Measurements from ENCODE around the gene SFN. TPM values are rescaled to one million over a fixed set of nuclear protein-coding genes. Genes with fewer than 3 reads are reported as not detected.

The SFN gene
- total RNA-seq, 1 experiment from 2014 or later = 14.3 TPM

GRCh38 chr1:26889551-26890466 lies 26.9 kb downstream of the SFN start, which contains the start of gene GPN2 (continued):
- TF ChIP-seq STAT6 (CRISPR knock-in tag; conservative IDR thresholded peaks at IDR 0.05; ENCODE audit: low read depth) = no peak
- no peak for TF ChIP-seq IRF2 (CRISPR knock-in tag; IDR thresholded peaks at IDR 0.05; ENCODE audit: borderline replicate concordance, low read depth)
- no peak for TF ChIP-seq ZNF396 (CRISPR knock-in tag; IDR thresholded peaks at IDR 0.05; ENCODE audit: borderline replicate concordance)
- 0 out of 2 replicates have a peak, but pooled peaks have one; percentile 42 for TF ChIP-seq SP1 (CRISPR knock-in tag; conservative IDR thresholded peaks at IDR 0.05)
- peak; percentile 61; the same call in 1 of the 2 replicates for TF ChIP-seq GTF2I (CRISPR knock-in tag; conservative IDR thresholded peaks at IDR 0.05)
- peak; percentile 38; the same call in 1 of the 2 replicates for TF ChIP-seq ZNF232 (CRISPR knock-in tag; IDR thresholded peaks at IDR 0.05)
- no peak for TF ChIP-seq GRHL2 (CRISPR knock-in tag; IDR thresholded peaks at IDR 0.05; ENCODE audit: insufficient replicate concordance, severe bottlenecking)
- TF ChIP-seq FOXP4 (CRISPR knock-in tag; IDR thresholded peaks at IDR 0.05) = peak; percentile 66; the same call in 1 of the 2 replicates
- TF ChIP-seq USF2 (CRISPR knock-in tag; IDR thresholded peaks at IDR 0.05) = 0 out of 2 replicates have a peak, but pooled peaks have one; percentile 14
- TF ChIP-seq, protein P1, sequence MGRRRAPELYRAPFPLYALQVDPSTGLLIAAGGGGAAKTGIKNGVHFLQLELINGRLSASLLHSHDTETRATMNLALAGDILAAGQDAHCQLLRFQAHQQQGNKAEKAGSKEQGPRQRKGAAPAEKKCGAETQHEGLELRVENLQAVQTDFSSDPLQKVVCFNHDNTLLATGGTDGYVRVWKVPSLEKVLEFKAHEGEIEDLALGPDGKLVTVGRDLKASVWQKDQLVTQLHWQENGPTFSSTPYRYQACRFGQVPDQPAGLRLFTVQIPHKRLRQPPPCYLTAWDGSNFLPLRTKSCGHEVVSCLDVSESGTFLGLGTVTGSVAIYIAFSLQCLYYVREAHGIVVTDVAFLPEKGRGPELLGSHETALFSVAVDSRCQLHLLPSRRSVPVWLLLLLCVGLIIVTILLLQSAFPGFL (CRISPR knock-in tag; IDR thresholded peaks at IDR 0.05; ENCODE audit: borderline replicate concordance) = 0 out of 2 replicates have a peak, but pooled peaks have one; percentile 14
- TF ChIP-seq TEAD4 (CRISPR knock-in tag; IDR thresholded peaks at IDR 0.05) = peak; percentile 49; the same call in 1 of the 2 replicates
- peak; percentile 52 for TF ChIP-seq USF1 (CRISPR knock-in tag; IDR thresholded peaks at IDR 0.05)
- TF ChIP-seq GABPB1 (CRISPR knock-in tag; IDR thresholded peaks at IDR 0.05) = 0 out of 2 replicates have a peak, but pooled peaks have one; percentile 43
- TF ChIP-seq CTCF (IDR thresholded peaks at IDR 0.05) = no peak

DNA sequence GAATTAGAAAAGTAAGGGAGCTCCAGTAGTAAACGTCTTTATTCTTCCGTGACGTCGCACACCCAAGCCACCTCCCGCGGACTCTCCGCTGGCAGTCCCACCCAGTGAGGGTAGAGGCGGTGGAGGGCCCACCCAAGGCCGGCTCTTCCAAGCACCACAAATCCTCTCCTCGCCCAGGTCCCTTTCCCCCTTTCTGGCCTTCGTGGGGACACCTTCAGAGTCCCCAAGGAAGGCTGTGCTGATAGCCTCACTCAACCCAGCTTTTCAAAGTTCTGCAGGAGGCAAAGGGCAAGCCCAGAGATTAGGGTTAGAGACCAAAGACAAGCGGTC lies 27.5 kb downstream of the SFN start:
- CTCF ChIA-PET = interaction anchor here (0.6 to 2.1 kb wide), 10 partner anchors 10 to 352 kb away, joined by 3 to 11 read pairs (median 4); partner anchors contain the start of genes GPATCH3 and NR0B2
- Mint-ChIP-seq H3K27ac (peak overlapping the region; percentile 87), H3K9me3 (no peaks in the 10 kb centered on the region), H3K4me1 (peaks cover 8% of the 10 kb centered on the region), H3K27me3 (ENCODE audit: low read depth) (no peaks in the 10 kb centered on the region), H3K36me3 (peaks cover 42% of the 10 kb centered on the region), H3K4me3 (peak overlapping the region; percentile 97)
- no peak for DNase-seq (ENCODE audit: low spot score)
- POLR2A ChIA-PET = interaction anchor here (0.7 to 1.8 kb wide), 4 partner anchors 10 to 117 kb away, joined by 3 to 15 read pairs (median 8); partner anchors contain the start of gene GPATCH3
- peak; percentile 54 for ATAC-seq
- TF ChIP-seq FOXK1 (CRISPR knock-in tag; IDR thresholded peaks at IDR 0.05) (no peak), ESRRA (CRISPR knock-in tag; IDR thresholded peaks at IDR 0.05; ENCODE audit: borderline replicate concordance) (no peak), ELF4 (CRISPR knock-in tag; IDR thresholded peaks at IDR 0.05; ENCODE audit: low read depth) (no peak), HMGXB4 (CRISPR knock-in tag; IDR thresholded peaks at IDR 0.05) (no peak), ZNF416 (CRISPR knock-in tag; IDR thresholded peaks at IDR 0.05) (no peak), NR3C1 (CRISPR knock-in tag; conservative IDR thresholded peaks at IDR 0.05; ENCODE audit: low read depth) (no peak)
- TF ChIP-seq, protein P2, sequence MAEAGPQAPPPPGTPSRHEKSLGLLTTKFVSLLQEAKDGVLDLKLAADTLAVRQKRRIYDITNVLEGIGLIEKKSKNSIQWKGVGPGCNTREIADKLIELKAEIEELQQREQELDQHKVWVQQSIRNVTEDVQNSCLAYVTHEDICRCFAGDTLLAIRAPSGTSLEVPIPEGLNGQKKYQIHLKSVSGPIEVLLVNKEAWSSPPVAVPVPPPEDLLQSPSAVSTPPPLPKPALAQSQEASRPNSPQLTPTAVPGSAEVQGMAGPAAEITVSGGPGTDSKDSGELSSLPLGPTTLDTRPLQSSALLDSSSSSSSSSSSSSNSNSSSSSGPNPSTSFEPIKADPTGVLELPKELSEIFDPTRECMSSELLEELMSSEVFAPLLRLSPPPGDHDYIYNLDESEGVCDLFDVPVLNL (CRISPR knock-in tag; IDR thresholded peaks at IDR 0.05; ENCODE audit: borderline replicate concordance, low read depth) = no peak

All from WTC11 (cell line).